Measurements from ENCODE around the gene MYO5C. TPM values are rescaled to one million over a fixed set of nuclear protein-coding genes. Genes with fewer than 3 reads are reported as not detected.

The MYO5C gene
- total RNA-seq, 1 donor from 2014 or later = 19.7 TPM

- FAIRE-seq (no peak), DNase-seq (ENCODE audit: low read depth) (no peak)
- Histone ChIP-seq H3K36me3 (ENCODE audit: control insufficient read depth, insufficient read depth, low read length) (peaks cover 10% of the 10 kb centered on the region), H3K4me3 (ENCODE audit: low read depth, low read length) (no peak overlapping the region), H3K27me3 (ENCODE audit: control insufficient read depth, insufficient read depth, low read length) (no peaks in the 10 kb centered on the region)
- no peak for TF ChIP-seq CTCF (IDR thresholded peaks at IDR 0.05; ENCODE audit: insufficient read depth, low read length, severe bottlenecking)
These were observed 133.3 kb downstream of the MYO5C start for GRCh38 chr15:52162260-52162659.

- Histone ChIP-seq H3K27me3 (ENCODE audit: control insufficient read depth, insufficient read depth, low read length) (no peaks in the 10 kb centered on the region), H3K4me3 (ENCODE audit: low read depth, low read length) (no peak overlapping the region), H3K36me3 (ENCODE audit: control insufficient read depth, insufficient read depth, low read length) (peaks cover 10% of the 10 kb centered on the region)
- FAIRE-seq = no peak
- TF ChIP-seq CTCF (IDR thresholded peaks at IDR 0.05; ENCODE audit: insufficient read depth, low read length, severe bottlenecking) = no peak
- no peak for DNase-seq (ENCODE audit: low read depth)
These were observed 134.1 kb downstream of the MYO5C start for GRCh38 chr15:52161406-52161966.

- peaks cover 10% of the 10 kb centered on the region for H3K36me3 ChIP-seq (ENCODE audit: control insufficient read depth, insufficient read depth, low read length)
- FAIRE-seq (no peak), DNase-seq (ENCODE audit: low read depth) (no peak)
- no peak for TF ChIP-seq CTCF (IDR thresholded peaks at IDR 0.05; ENCODE audit: insufficient read depth, low read length, severe bottlenecking)
- H3K27me3 ChIP-seq (ENCODE audit: control insufficient read depth, insufficient read depth, low read length) = no peaks in the 10 kb centered on the region
- H3K4me3 ChIP-seq (ENCODE audit: low read depth, low read length) = no peak overlapping the region
These were observed 136.0 kb downstream of the MYO5C start for GRCh38 chr15:52159645-52160044.

GRCh38 chr15:52158084-52158765, 137.4 kb downstream of the MYO5C start:
- no peak for FAIRE-seq
- no peaks in the 10 kb centered on the region for H3K27me3 ChIP-seq (ENCODE audit: control insufficient read depth, insufficient read depth, low read length)
- no peak overlapping the region for H3K4me3 ChIP-seq (ENCODE audit: low read depth, low read length)
- DNase-seq (ENCODE audit: low read depth) = no peak
- no peak for TF ChIP-seq CTCF (IDR thresholded peaks at IDR 0.05; ENCODE audit: insufficient read depth, low read length, severe bottlenecking)
- H3K36me3 ChIP-seq (ENCODE audit: control insufficient read depth, insufficient read depth, low read length) = peaks cover 7% of the 10 kb centered on the region

DNA sequence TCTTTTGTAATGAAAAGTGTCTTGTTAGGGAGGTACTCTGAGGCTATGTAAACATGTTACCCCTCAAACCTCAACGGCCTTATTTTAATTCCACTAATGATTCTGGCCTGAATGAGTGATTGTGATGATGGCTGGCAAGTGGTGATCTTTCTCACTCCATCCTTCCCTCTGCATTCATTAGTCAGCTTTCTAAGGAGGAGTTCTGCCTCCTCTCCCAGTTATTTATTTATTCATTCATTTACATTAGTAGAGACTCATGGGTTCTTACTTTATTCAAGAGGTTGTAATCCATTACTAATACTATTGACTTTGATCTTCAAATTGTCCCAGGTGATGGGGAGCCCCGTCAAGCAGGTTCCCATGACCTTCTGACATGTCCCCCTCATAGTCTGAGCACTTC, 139.7 kb downstream of the MYO5C start:
- DNase-seq (ENCODE audit: low read depth) (no peak), FAIRE-seq (no peak)
- no peaks in the 10 kb centered on the region for H3K27me3 ChIP-seq (ENCODE audit: control insufficient read depth, insufficient read depth, low read length)
- no peak overlapping the region for H3K4me3 ChIP-seq (ENCODE audit: low read depth, low read length)
- TF ChIP-seq CTCF (IDR thresholded peaks at IDR 0.05; ENCODE audit: insufficient read depth, low read length, severe bottlenecking) = no peak
- H3K36me3 ChIP-seq (ENCODE audit: control insufficient read depth, insufficient read depth, low read length) = peaks cover 4% of the 10 kb centered on the region
